ENCODE results near the gene LHFPL3.

The LHFPL3 gene

GRCh38 chr7:104814671-104815400 is 486.4 kb downstream of the LHFPL3 start:
- no peak overlapping the region for H3K4me3 ChIP-seq (ENCODE audit: low read depth, low read length)
- TF ChIP-seq CTCF (conservative IDR thresholded peaks at IDR 0.05; ENCODE audit: low read depth, low read length), result no peak
- no peak for DNase-seq (ENCODE audit: low read depth)

- DNase-seq (ENCODE audit: low read depth), result no peak
- H3K4me3 ChIP-seq (ENCODE audit: low read depth, low read length), result no peak overlapping the region
- TF ChIP-seq CTCF (conservative IDR thresholded peaks at IDR 0.05; ENCODE audit: low read depth, low read length), result no peak
These were observed 488.1 kb downstream of the LHFPL3 start for GRCh38 chr7:104816537-104816936.

GRCh38 chr7:104818961-104819880 is 490.8 kb downstream of the LHFPL3 start:
- H3K4me3 ChIP-seq (ENCODE audit: low read depth, low read length), result no peak overlapping the region
- DNase-seq (ENCODE audit: low read depth), result no peak
- TF ChIP-seq CTCF (conservative IDR thresholded peaks at IDR 0.05; ENCODE audit: low read depth, low read length), result no peak

GRCh38 chr7:104820836-104821535 is 492.6 kb downstream of the LHFPL3 start:
- no peak for DNase-seq (ENCODE audit: low read depth)
- no peak overlapping the region for H3K4me3 ChIP-seq (ENCODE audit: low read depth, low read length)
- no peak for TF ChIP-seq CTCF (conservative IDR thresholded peaks at IDR 0.05; ENCODE audit: low read depth, low read length)

GRCh38 chr7:104823177-104823576 is 494.8 kb downstream of the LHFPL3 start:
- TF ChIP-seq CTCF (conservative IDR thresholded peaks at IDR 0.05; ENCODE audit: low read depth, low read length), result no peak
- no peak for DNase-seq (ENCODE audit: low read depth)
- H3K4me3 ChIP-seq (ENCODE audit: low read depth, low read length), result no peak overlapping the region

GRCh38 chr7:104825099-104825498 is 496.7 kb downstream of the LHFPL3 start:
- DNase-seq (ENCODE audit: low read depth), result no peak
- no peak for TF ChIP-seq CTCF (conservative IDR thresholded peaks at IDR 0.05; ENCODE audit: low read depth, low read length)
- no peak overlapping the region for H3K4me3 ChIP-seq (ENCODE audit: low read depth, low read length)
